Muscle of back (tissue), 13 donors: Measurements from ENCODE around the gene BATF3. TPM values are rescaled to one million over a fixed set of nuclear protein-coding genes. Genes with fewer than 3 reads are reported as not detected.
"Not testable (repeated sequence)": the region's sequence is repeated elsewhere in the genome, so short reads cannot be mapped to it uniquely, and the experiment has no call there.

Experiments used
- DNase-seq, 3 donors: peaks; one replicate each; pipeline versions ENCODE4 v3.0.0 to v3.0.0-alpha.2; 2013
- long read RNA-seq, 9 donors: transcript quantifications; one replicate each; lab custom pipeline, GENCODE V29; 2026
- polyA plus RNA-seq, 10 donors: library from polyadenylated mRNA; unstranded; fragments of 120-200 nt; gene quantifications; one replicate each; pipeline ENCODE4 v1.2.1, GENCODE V29; 2013; ENCODE audit not compliant: insufficient read length in 10 of 10

Gene BATF3, protein sequence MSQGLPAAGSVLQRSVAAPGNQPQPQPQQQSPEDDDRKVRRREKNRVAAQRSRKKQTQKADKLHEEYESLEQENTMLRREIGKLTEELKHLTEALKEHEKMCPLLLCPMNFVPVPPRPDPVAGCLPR
- polyA plus RNA-seq: 1 to 10 TPM in 8 of 10 donors, under 1 TPM in 2; 0.94 to 2.7 (median 1.6) TPM
- long read RNA-seq, donor 1, partial matches to known transcripts: 0 of 1 reads
- long read RNA-seq, donor 1, other reads (novel, unspliced or antisense): 0 of 1 reads
- long read RNA-seq, donor 2, partial matches to known transcripts: 0 of 1 reads
- long read RNA-seq, donor 2, other reads (novel, unspliced or antisense): 0 of 1 reads
- long read RNA-seq, donor 3: 0 reads
- long read RNA-seq, donor 4: 0 reads
- long read RNA-seq, donor 5, transcript BATF3-201 (3 exons, 980 nt): major isoform, 6 of 6 reads
- long read RNA-seq, donor 5, partial matches to known transcripts: 0 of 6 reads
- long read RNA-seq, donor 5, other reads (novel, unspliced or antisense): 0 of 6 reads
- long read RNA-seq, donor 6, partial matches to known transcripts: 0 of 3 reads
- long read RNA-seq, donor 6, other reads (novel, unspliced or antisense): 0 of 3 reads
- long read RNA-seq, donor 7, partial matches to known transcripts: 0 of 1 reads
- long read RNA-seq, donor 7, other reads (novel, unspliced or antisense): 0 of 1 reads
- long read RNA-seq, donor 8, partial matches to known transcripts: 0 of 1 reads
- long read RNA-seq, donor 8, other reads (novel, unspliced or antisense): 0 of 1 reads
- long read RNA-seq, donor 9: 0 reads

DNA sequence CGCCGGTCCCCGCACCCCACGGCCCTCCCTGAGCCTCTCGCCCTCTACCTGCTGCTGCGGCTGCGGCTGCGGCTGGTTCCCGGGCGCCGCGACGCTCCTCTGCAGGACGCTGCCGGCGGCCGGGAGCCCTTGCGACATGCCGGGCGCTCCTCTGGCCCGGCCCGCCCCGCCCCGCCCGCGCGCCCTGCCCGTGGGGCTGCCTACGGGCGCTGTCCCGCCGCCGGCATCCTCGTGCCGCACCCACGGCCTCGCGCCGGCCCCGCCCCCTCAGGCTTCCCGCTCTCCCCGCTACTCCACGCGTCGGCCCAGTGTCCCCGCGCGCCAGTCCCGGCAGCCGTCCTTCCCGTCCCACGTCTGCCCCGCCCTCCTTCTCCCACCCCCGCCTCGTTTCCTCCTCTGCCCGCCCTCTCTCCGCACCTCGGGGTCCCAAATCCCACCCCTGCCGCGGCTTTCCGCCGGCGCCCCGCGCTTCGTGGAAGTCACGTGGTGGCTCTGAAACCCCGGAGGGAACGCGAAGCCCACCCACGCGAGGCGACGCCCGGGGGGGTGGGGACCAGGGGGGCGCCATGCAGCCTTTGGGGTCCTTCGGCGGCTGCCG, at the start of gene BATF3:
TSS of gene BATF3 (minus strand) at position 216 of the 598 bp plus-strand sequence. CDS start at position 138, 78 bp downstream.
- peak in 2 of 3 donors; percentile 42 to 71 for DNase-seq

DNA sequence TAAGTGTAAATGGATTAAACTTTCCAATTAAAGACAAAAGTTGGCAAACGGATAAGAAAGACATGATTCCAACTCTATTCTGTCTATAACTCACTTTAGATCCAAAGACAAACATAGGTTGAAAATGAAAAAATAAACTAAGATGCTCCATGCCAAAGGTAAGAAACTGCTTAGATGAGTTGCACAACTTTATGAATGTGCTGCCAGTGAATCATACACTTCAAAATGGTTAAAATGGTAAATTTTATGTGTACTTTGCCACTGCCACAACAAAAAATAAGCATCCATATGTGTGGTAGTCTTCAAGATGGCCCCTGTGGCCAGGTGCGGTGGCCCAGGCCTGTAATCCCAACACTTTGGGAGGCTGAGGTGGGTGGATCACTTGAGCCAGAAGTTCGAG, 46.9 kb upstream of the BATF3 start:
- DNase-seq: no peak

DNA sequence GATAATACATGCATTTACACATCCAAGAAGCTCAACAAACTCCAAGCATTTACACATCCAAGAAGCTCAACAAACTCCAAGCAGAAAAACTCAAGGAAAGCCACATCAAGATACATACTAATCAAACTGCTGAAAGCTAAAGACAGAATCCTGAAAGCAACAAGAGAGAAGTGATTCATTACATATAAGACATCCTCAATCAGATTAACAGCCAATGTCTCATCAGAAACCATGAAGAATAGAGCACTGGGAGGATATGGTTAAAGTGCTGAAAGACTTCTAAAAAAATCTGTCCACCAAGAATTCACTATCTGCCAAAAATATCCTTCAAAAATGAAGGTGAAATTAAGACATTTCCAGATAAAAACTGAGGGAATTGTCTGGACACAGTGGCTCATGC, 45.7 kb upstream of the BATF3 start:
- DNase-seq: no peak

DNA sequence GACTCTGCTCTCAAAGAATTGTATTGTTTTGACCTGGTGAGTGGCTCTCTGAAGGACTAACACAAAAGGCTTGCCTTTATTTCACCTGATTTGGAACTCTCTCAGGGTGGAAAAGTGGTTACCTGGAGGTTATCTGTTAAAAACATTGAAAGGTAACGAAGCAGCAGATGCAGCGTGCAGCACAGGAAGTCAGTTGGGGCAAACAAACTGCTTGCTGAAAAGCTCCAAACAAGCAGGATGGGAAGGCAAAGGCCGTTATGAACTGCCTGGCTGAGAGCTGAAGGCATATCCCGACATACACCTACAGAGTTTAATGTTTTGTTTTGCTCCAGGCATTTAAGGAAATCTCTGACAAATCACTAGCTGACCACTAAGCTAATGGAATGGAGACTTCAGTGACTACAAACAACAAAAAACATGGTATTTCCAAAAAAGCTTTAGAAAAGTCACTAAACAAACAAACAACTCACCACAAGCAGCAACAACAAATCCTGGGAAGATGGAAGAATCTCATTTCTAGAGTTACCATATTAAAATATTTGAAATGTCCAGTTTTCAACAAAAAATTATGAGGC, 44.3 kb upstream of the BATF3 start:
- no peak for DNase-seq

DNA sequence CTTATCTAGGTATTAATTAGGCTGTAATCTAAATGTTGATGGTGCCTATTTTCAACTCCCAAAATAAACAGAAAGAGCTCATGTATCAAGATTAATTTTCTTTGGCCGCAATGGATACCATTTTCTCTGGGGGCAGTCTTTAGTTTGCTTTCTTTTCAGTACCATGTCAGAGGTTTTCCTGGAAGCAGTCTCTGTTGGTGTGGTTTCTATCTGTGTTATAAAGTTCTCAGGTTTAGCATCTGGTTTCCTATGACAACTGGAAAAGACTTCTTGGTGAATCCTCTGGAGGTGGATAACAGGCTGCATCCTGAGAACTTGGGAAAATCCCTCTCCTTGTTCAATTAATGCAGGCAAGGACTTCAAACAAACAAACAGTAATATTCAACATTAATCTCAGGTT, 38.7 kb upstream of the BATF3 start:
- no peak for DNase-seq

DNA sequence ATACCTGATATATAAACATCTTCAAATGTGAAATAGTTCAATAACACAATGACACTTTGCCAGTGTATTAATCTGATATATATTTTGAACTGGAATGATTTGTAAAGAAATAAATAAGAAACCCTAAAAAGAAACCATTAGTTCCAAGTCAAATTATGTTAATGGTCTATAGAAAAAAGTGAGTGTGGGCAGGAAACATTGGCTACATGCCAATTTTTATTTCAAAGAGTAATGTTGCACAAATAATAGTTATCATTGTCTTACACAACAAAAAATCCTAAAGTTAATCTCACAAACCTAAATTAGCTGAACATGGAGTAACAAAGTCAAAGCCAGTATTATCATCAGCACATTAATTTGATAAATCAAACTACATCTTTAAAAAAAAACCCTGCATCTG, 37.9 kb upstream of the BATF3 start:
- no peak for DNase-seq

DNA sequence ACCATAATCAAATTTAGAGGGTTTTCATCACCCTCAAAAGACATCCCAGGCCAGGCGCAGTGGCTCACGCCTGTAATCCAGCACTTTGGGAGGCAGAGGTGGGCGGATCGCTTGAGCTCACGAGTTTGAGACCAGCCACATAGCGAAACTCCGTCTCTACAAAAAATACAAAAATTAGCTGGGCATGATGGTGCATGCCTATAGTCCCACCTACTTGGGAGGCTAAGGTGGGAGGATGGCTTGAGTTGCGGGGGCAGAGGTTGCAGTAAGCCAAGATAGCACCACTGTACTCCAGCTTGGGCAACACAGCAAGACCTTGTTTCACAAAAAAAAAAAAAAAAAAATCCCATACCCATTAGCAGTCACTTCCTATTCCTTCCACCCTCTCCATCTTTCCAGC, 33.5 kb upstream of the BATF3 start:
- no peak for DNase-seq

DNA sequence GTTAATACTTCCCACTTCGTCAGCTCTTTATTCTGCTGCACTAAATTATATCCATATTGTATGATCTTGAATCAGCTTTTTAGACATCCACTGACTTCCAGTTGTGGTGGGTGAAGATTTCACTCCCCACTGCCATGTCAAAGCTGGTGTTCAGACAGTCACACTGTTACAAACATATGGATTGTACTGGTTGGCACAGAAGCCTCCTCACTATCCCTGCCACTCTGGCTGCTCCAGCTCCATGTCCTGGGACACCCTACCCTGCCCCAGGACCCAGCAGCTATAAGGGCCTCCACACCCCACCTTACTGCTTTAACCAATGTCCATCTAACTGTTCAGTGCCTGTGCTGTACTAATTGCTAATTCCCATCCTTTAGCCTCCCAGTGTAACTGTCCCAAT, 32.0 kb upstream of the BATF3 start:
- no peak for DNase-seq

DNA sequence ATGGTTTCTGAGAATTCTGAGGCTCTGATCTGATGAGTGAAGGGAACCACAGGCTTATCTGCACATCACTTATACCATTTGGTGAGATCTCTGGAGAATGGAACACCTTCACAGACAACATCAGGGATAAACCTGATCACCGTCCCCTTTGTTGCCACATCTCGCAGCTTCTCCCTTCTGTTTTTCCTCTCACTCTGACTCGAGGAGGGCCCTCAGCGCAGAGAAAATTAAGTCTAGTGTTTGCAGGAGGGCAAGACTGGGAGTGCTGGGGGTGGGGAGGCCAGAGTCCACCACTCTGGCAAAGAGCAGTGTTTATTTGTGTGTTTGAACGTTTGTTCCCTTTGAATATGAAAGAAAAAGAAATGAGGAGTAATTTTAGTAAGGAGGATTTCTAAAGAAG, 29.0 kb upstream of the BATF3 start:
- no peak for DNase-seq

DNA sequence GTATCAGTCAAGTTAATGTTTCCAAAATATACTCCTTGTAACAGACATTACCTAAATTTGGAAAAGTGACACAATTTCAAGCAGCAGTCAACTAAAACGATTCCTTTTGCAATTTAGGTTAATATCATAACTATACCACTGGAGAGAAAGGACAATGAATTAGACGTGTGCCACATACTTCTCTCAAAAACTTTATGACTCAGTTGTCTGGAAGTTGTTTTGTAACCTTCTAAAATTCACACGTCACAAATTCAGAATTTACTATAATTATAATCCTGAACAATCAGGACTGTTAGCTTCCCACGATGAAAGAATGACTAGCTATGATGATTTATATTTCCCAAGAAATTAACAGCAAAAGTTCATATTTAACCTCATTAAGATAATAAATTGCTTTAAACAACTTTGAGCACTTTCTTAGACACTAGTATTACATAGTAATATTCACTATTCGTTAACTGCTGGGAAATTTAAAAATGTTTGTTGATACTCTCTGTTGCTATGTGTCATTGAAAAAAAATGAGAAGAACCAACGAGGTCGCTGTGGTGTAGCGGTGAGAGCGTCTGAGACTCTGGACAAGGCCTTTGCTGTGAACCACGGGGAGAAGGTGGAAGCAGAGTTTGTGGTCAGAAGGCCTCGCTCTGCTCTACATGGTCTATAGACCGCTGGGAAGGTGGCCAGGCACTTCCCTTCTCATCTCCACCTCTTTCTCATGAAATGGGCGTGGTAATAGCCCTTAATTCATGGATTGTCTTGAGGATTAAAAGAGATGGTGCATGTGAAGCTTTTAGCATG, 27.9 kb upstream of the BATF3 start:
- DNase-seq: peak in 1 of 3 donors; percentile 15

DNA sequence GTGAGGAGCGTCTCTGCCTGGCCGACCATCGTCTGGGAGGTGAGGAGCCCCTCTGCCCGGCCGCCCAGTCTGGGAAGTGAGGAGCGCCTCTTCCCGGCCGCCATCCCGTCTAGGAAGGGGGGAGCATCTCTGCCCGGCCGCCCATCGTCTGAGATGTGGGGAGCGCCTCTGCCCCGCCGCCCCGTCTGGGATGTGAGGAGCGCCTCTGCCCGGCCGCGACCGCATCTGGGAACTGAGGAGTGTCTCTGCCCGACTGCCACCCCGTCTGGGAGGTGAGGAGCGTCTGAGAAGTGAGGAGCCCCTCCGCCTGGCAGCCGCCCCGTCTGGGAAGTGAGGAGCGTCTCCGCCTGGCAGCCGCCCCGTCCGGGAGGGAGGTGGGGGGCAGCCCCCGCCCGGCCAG, 25.0 kb upstream of the BATF3 start:
- DNase-seq: not testable (repeated sequence)

DNA sequence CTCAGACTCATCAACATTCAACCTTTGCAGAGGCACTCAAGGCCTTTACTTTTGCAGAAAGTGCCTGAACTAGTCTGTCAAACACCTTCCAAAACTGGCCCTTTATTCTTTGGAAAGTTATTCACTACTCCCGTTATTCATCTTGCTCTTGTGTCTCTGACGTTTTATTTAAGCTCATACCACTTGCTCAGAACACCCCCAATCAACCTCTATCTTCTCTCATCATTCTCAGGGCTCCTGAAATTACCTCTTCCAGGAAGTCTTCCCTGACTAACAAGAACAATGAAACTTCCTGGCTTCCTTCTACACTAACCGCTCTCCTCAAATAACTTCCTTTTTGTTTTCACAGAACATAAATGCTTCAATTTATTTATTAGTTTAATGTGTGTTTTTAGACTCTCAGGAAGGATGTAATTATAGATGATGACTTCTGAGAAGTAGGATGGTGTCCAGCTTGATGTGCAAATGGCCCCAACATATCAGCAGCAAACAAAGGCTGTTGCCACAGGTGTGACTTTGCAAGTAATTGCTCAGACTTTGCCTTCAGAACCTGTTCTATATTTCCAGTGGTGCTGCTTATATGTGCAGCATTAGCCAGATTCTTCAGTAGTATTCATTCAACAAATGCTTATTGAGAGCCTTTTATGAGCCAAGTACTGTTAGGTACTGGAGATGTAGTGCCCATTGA, 22.8 kb upstream of the BATF3 start:
- DNase-seq: no peak

DNA sequence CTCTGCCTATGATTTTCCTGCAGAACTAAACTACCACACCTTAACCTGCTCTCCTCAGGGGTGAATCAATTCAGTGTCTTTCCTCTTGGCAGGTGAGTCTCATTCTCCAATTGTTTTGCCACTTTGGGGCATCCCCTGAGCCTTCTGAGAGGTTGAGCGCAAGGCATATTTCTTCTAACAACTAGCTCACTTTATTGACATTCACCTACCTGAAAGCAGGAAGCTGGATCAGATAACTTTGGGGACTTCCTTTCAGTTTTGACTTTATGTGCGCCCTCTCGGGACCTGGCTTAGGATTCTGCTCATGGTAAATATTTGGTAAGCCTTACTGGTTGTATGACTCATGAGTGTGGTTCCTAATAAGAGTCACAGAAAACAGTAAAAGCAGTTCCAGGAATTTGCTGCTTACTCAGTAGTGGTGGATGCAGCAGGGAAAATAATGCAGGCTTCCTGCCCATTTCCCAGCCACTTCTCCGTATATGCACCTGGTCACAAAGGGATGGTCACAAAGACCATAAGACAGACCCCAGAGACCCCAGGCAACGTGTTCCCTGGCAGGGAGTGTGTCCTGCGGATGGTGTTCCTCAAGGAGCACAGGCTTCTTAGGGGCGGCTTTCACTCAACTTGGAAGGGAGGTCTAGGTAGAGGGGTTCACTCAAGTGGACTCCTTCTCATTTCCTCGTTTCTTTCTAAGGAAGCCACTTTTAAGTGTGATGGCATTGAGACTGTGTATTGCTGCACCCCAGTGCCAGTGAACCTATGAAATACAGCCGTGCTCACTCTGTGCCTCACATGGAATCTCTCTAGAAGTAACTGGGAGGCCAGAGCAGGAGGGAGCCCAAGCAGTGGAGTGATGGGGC, 22.0 kb upstream of the BATF3 start:
- DNase-seq: peak in 1 of 3 donors; percentile 52

DNA sequence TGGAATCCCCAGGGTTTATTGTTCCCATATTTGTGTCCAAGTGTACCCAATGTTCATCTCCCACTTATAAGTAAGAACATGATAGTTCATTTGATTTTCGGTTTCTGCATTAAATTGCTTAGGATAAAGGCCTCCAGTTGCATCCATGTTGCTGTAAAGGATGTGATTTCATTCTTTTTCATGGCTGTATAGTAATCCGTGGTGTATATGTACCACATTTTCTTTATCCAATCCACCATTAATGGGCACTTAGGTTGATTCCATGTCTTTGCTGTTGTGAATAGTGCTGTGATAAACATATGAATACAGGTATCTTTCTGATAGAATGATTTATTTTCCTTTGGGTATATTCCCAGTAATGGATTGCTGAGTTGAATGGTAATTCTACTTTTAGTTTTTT, 20.0 kb upstream of the BATF3 start:
- DNase-seq: no peak

DNA sequence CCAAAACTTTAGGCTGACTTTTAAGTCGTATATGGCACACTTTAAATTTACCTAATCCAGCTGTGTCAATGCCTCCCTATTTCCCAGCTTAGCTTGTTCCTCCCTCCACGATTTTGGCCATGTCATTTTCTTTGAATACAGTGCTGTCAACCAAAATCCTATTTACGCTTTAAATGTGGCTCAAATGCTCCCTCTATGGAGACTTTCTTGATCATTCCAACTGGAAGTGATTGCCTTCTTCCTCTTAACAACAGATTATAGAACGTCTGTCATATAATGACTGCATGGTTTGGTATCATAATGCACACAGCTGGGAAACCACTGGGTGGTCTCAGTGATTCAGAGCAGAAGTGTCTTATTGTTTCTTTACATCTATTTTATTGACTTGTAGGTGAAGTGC, 18.9 kb upstream of the BATF3 start:
- DNase-seq: peak in 2 of 3 donors; percentile 21 to 37

DNA sequence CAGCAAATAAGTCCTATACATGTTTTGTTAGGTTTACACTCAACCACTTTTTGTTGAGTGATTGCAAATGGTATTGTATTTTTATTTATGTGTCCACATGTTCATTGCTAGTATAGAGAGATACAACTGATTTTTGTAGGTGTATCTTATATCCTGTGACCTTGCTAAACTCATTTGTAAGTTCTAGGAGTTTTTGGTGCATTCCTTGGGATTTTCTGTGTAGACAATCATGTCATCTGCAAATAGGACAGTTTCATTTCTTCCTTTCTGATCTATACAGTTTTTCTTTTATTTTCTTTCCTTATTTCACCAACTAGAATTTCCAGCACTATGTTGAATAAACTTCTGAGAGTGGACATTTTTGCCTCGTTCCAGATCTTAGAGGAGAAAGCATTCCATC, 16.5 kb upstream of the BATF3 start:
- DNase-seq: no peak

DNA sequence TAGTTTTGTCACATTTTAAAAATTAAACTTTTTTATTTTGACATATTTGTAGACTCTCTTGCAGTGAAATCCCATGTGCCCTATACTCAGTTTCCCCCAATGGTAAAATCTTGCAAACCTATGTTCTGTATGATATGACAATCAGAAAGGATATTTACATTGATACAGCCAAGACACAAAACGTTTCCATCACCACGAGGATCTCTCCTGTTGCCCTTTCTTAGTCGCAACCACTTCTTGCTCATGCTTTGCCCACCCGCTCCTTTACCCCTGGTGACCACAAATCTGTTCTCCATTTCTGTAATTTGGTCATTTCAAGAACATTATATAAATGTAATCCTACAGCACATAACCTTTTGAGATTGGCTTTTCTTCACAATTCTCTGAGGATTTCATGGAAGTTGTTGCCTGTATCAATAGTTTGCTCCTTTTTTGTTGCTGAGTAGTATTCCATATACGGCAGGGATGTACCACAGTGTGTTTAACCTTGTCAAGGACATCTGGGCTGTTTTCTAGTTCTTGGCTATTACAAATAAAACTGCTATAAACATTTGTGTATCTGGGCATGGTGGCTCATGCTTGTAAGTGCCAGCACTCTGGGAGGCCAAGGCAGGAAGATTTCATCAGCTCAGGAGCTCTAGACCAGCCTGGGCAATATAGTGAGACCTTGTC, 14.0 kb upstream of the BATF3 start:
- DNase-seq: no peak

DNA sequence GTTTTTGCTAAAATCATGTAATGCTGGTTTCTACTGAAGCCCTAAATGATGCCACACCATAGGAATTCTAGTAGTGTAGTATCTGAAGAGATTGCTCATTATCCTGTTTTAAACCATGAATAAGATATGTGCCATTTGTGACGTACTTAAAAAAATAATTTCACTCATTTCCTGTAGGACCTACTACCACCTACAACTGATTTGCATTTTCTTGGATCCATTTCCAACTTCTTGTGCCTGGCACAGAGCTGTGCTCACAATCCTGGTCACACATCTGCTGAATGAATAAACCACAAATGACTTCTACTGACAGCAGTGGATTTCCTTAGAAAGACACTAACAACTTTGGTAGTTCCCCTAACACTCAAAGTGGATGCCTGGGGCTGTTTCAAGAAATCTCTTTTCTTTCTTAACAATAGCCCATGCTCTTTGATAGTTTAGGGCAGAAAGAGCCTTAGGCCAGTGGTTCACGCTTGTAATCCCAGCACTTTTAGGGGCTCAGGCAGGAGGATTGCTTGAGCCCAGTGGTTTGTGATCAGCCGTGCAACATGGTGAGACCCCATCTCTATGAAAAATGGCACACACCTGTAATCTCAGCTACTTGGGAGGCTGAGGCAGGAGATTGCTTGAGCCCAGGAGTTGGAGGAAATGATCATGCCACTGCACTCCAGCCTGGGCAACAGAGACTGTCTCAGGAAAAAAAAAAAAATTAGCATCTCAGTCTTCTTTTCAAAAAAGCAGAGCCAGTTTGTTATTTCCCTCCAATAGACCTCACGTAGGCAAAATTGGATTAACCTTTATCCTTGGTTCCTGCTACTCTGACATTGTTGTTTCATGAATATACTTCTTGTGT, 13.0 kb upstream of the BATF3 start:
- peak in 1 of 3 donors; percentile 70 for DNase-seq
